G401 (cell line): ENCODE results near the gene CELF4. TPM values are rescaled to one million over a fixed set of nuclear protein-coding genes. Genes with fewer than 3 reads are reported as not detected.

Experiments
- DNase-seq: peaks from one replicate; pipeline ENCODE4 v3.0.0-alpha.2; 2015; ENCODE audit warnings: low spot score
- in situ Hi-C: cut with HindIII; loops from 2 replicates; pipeline ENCODE4 v1.10.0; 2016; ENCODE audit warnings: low sequenced_read_pairs, mixed read lengths
- total RNA-seq: library from RNA; depleted of rRNA; stranded (reverse); fragments of >200 nt; shearing (Covaris generic); gene quantifications from 2 replicates; pipeline ENCODE4 v1.2.3, GENCODE V29; 2014

CELF4 gene
- total RNA-seq, 1 experiment from 2014 or later, result not detected

DNA sequence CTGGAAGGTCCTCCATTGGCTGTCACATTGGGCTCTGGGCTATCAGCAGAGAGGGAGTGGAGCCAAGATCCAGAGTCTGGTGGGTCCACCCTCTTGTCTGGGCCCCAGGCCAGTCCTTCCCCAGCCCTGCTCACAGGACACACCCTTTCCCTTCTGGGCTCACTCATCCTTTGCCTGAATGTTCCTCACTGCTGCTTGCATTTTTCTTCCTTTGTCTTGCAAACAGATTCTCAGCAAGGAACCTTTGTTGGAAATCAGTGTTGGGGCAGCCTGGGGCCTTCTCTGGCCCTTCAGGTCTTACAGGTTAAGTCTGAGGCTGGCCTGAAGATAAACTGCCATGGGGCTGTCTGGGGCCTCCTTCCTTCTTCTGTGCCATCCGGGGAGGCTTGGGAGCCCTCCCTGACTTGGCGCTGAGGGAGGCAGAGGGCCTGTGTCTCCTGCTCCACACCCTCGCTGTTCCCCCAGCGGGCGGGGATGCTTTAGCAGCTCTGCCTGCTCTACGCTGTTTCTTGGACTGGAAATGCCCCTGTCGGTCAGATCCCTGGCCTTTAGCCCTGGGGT is 11.5 kb upstream of the CELF4 start:
- no peak for DNase-seq
- in situ Hi-C loops, result no loop called here

- in situ Hi-C loops, result no loop called here
- no peak for DNase-seq
These were observed 10.0 kb upstream of the CELF4 start for GRCh38 chr18:37575646-37576045.

DNA sequence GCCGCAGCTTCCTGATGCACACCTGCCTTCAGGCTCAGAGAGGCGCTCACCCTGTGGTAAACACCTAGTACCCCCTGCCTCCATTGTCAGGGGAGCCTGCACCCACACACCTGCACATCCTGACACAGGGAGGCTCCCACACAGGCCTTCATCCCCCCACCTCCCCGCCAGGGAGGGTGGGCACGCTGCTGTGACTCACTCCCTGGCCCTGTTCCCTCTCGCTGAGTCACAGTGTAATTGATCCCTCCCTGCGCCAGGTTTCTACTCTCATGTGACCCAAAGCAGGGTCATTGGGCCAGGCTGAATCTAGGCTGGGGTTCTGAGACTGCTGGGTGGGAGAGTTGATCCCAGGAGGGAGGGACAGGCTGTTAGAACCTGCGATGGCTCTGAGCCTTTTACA is 8.5 kb upstream of the CELF4 start:
- in situ Hi-C loops, result no loop called here
- no peak for DNase-seq

GRCh38 chr18:37572736-37573135 is 7.1 kb upstream of the CELF4 start:
- in situ Hi-C loops, result no loop called here
- DNase-seq, result no peak

- no peak for DNase-seq
- in situ Hi-C loops, result no loop called here
These were observed 5.7 kb upstream of the CELF4 start for GRCh38 chr18:37571266-37571665.

GRCh38 chr18:37570336-37570930 is 4.8 kb upstream of the CELF4 start:
- in situ Hi-C loops, result no loop called here
- DNase-seq, result peak; percentile 70

DNA sequence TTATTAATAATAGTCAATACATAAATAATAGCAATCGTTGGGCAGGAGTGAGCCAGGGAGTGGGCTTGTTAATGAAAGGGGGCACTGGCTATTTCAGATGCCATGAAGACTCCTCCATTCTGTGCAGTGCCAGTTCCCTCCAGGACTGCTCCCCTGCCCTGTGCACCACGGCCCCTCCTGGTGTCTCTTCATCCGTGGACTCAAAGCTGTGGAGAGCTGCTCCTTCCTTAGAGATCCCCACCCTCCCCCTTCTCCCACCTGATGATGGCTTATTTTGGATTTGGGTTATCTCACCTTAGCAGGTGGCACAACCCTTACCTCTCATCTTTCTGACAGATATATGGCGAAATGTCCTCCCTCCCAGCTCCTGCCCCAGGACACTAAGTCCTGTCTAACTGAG is 3.1 kb upstream of the CELF4 start:
- in situ Hi-C loops, result no loop called here
- DNase-seq, result peak; percentile 50

- DNase-seq, result peak; percentile 47
- in situ Hi-C loops, result no loop called here
These were observed 2.4 kb upstream of the CELF4 start for GRCh38 chr18:37567994-37568359.

- in situ Hi-C loops, result no loop called here
- DNase-seq, result peak; percentile 37
These were observed 1.7 kb upstream of the CELF4 start for GRCh38 chr18:37567061-37567993.

DNA sequence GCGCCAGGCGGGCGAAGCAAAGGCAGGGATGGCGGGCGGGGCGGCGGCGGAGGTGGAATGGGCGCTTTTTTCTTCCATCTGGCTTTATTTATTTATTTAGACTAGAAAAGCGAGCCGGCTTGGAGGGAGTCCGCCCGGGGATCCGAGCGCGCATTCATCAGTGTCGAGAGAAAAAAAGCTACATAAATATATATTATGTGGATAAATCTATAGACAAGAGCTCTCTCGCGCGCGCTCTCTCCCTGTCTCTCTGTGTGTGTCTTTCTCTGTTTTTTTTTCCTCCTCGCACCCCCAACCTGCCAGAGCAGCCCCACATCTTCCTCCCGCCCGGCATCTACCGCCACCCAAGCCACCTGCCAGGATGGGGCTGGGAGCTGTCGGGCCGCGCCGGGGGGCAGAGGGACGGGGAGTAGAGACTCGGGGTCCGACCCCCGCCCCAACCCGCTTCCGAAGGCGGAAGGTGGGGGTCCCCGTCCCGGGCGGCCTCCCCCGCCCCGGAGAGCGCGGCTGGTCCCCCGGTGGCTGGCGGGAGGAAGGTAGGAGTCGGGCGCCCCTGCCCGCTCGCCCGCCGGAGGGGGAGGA is 972 bp upstream of the CELF4 start:
- in situ Hi-C loops, result no loop called here
- DNase-seq, result no peak

GRCh38 chr18:37565977-37566478 is 430 bp upstream of the CELF4 start:
- in situ Hi-C loops, result no loop called here
- DNase-seq, result peak; percentile 84

DNA sequence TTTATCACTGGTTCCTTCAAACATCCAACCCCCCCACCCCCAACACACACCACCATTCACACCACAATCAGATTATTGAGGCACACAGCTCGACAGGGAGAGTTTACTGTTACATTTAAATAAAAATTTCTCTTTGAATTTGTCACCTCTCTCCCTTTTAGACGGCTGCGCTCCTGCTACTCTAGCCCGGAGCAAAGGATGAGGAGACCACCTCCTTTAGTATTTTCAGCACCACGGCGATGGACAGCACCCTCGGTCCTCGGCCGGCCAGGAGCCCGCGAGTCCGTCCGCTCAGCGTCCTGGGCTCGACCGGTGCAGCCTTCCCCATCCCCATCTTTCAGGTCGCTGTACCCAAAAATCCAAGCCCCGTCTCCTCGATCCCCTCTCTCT is 892 bp downstream of the CELF4 start:
- in situ Hi-C loops, result no loop called here
- peak; percentile 51 for DNase-seq

GRCh38 chr18:37563931-37564392 is 1.6 kb downstream of the CELF4 start:
- in situ Hi-C loops, result no loop called here

GRCh38 chr18:37561986-37562385 is 3.6 kb downstream of the CELF4 start:
- peak; percentile 44 for DNase-seq
- in situ Hi-C loops, result no loop called here

More at GRCh38 chr18:37563931-37564392, 1.6 kb downstream of the CELF4 start:
- DNase-seq, result peak; percentile 75

GRCh38 chr18:37560003-37560402 is 5.6 kb downstream of the CELF4 start:
- in situ Hi-C loops, result no loop called here
- no peak for DNase-seq

- no peak for DNase-seq
- in situ Hi-C loops, result no loop called here
These were observed 6.4 kb downstream of the CELF4 start for GRCh38 chr18:37559194-37559593.

GRCh38 chr18:37554399-37554787 is 11.2 kb downstream of the CELF4 start:
- DNase-seq, result no peak
- in situ Hi-C loops, result no loop called here

GRCh38 chr18:37553633-37554398 is 11.8 kb downstream of the CELF4 start:
- DNase-seq, result no peak
- in situ Hi-C loops, result no loop called here

GRCh38 chr18:37552286-37552685 is 13.3 kb downstream of the CELF4 start:
- in situ Hi-C loops, result no loop called here
- DNase-seq, result peak; percentile 89
